A549 (cell line): ENCODE measurements around the gene THUMPD3. TPM values are rescaled to one million over a fixed set of nuclear protein-coding genes. Genes with fewer than 3 reads are reported as not detected.

Experiments
- ATAC-seq, 2 experiments: fragments of 200-7000 bp in 1 of 2; fragments of >200 bp in 1 of 2; cut with Nextera tagmentation in 1 of 2; cut with Tn5 transposase in 1 of 2; 3 replicates each; pipeline versions ENCODE4 v1.8.0 to v1.9.1; 2018 to 2020; ENCODE audit warnings: mild to moderate bottlenecking in 1 of 2, moderate library complexity in 1 of 2
- CTCF ChIA-PET: fragments of 300-600 bp; sonication (Branson Sonifier 250); formaldehyde crosslinking; extraction: SDS; loops from one replicate; lab custom pipeline; 2021; ENCODE audit warnings: antibody characterized with exemption, inconsistent platforms; lab: Yijun Ruan, JAX
- POLR2A ChIA-PET: fragments of 350-600 bp; formaldehyde crosslinking; extraction: SDS; loops from one replicate; lab custom pipeline; 2021; ENCODE audit warnings: antibody characterized with exemption, inconsistent platforms; lab: Yijun Ruan, JAX
- DNase-seq, 2 experiments: peaks; one replicate each; pipeline versions ENCODE4 v3.0.0 to v3.0.0-alpha.2; 2011 to 2016; ENCODE audit warnings: low read depth in 1 of 2, low spot score in 1 of 2
- FAIRE-seq: peaks from 2 replicates; lab custom pipeline; 2011; peaks lifted over from hg19 to GRCh38; lab: Jason Lieb, UNC
- H3K27ac ChIP-seq, 2 experiments: fragments of >200 bp; sonication (Bioruptor Twin); formaldehyde crosslinking; 3 replicates each; pipeline ENCODE4 v1.5.1; 2016 to 2017
- H3K4me1 ChIP-seq: fragments of >200 bp; sonication (Bioruptor Twin); formaldehyde crosslinking; 3 replicates; pipeline ENCODE4 v1.6.1; 2016
- H3K4me2 ChIP-seq: fragments of >200 bp; sonication (Bioruptor Twin); formaldehyde crosslinking; 3 replicates; pipeline ENCODE4 v1.6.1; 2016
- H3K4me3 ChIP-seq: fragments of >200 bp; sonication (Bioruptor Twin); formaldehyde crosslinking; 3 replicates; pipeline ENCODE4 v1.5.1; 2016
- H3K9me3 ChIP-seq: fragments of >200 bp; sonication (Bioruptor Twin); formaldehyde crosslinking; 3 replicates; pipeline ENCODE4 v1.6.1; 2016
- CHD4 ChIP-seq: fragments of 200-600 bp; sonication (generic); IDR thresholded peaks from 2 replicates; pipeline ENCODE4 v1.6.1; 2016; ENCODE audit warnings: antibody characterized with exemption, mild to moderate bottlenecking, borderline replicate concordance
- EHF ChIP-seq: fragments of 250-450 bp; sonication (Bioruptor Pico); IDR thresholded peaks from 2 replicates; pipeline ENCODE4 v1.5.0; 2020; ENCODE audit warnings: mild to moderate bottlenecking
- EHMT2 ChIP-seq: fragments of 200-600 bp; sonication (generic); IDR thresholded peaks from 2 replicates; pipeline ENCODE4 v1.6.1; 2016; ENCODE audit warnings: antibody characterized with exemption, low read depth, mild to moderate bottlenecking, moderate library complexity
- EP300 ChIP-seq, 2 experiments: fragments of >200 bp; sonication (Bioruptor Twin); formaldehyde crosslinking; IDR thresholded peaks; 2 replicates in 1 of 2; 3 replicates in 1 of 2; pipeline ENCODE4 v1.6.1; 2016 to 2017
- ESRRA ChIP-seq: fragments of 150-350 bp; IDR thresholded peaks from 2 replicates; pipeline ENCODE4 v1.6.1; 2014; ENCODE audit warnings: mild to moderate bottlenecking, low read length, borderline replicate concordance
- FOXS1 ChIP-seq: fragments of 250-450 bp; sonication (Bioruptor Pico); IDR thresholded peaks from 2 replicates; pipeline ENCODE4 v1.5.0; 2020; ENCODE audit warnings: mild to moderate bottlenecking, moderate library complexity
- GATA3 ChIP-seq: IDR thresholded peaks from 2 replicates; pipeline ENCODE4 v1.6.1; 2012; ENCODE audit warnings: borderline replicate concordance
- HDAC2 ChIP-seq: fragments of 200-600 bp; sonication (generic); IDR thresholded peaks from 2 replicates; pipeline ENCODE4 v1.6.1; 2016
- HEYL ChIP-seq: fragments of 250-450 bp; sonication (Bioruptor Pico); IDR thresholded peaks from 2 replicates; pipeline ENCODE4 v1.8.0; 2021; ENCODE audit warnings: mild to moderate bottlenecking, moderate library complexity
- JUN ChIP-seq, 2 experiments: fragments of >200 bp; sonication (Bioruptor Twin); formaldehyde crosslinking; IDR thresholded peaks; 2 replicates in 1 of 2; 3 replicates in 1 of 2; pipeline ENCODE4 v1.6.1; 2016 to 2017
- MAFK ChIP-seq: fragments of 450-650 bp; IDR thresholded peaks from 2 replicates; pipeline ENCODE4 v1.6.1; 2014; ENCODE audit not compliant: partially characterized antibody
- PHF8 ChIP-seq: fragments of 200-600 bp; sonication (generic); IDR thresholded peaks from 2 replicates; pipeline ENCODE4 v1.6.1; 2016; ENCODE audit warnings: low read depth, mild to moderate bottlenecking, antibody characterized with exemption, moderate library complexity, borderline replicate concordance
- POLR2A ChIP-seq: IDR thresholded peaks from 2 replicates; pipeline ENCODE4 v1.6.1; 2012; ENCODE audit warnings: mild to moderate bottlenecking, low read length
- RAD21 ChIP-seq, 2 experiments: fragments of >200 bp in 1 of 2; sonication (Bioruptor Twin) in 1 of 2; formaldehyde crosslinking in 1 of 2; IDR thresholded peaks in 1 of 2; conservative IDR thresholded peaks in 1 of 2; 2 replicates in 1 of 2; 3 replicates in 1 of 2; pipeline ENCODE4 v1.6.1; 2012 to 2018; ENCODE audit warnings: inconsistent platforms in 1 of 2
- RARB ChIP-seq: fragments of 250-450 bp; sonication (Bioruptor Pico); IDR thresholded peaks from 2 replicates; pipeline ENCODE4 v1.8.0; 2021; ENCODE audit warnings: mild to moderate bottlenecking, moderate library complexity
- RNF2 ChIP-seq: fragments of 200-600 bp; sonication (generic); IDR thresholded peaks from 2 replicates; pipeline ENCODE4 v1.6.1; 2016; ENCODE audit warnings: low read depth, mild to moderate bottlenecking, antibody characterized with exemption, moderate library complexity, borderline replicate concordance
- SMC3 ChIP-seq: fragments of >200 bp; sonication (Bioruptor Twin); formaldehyde crosslinking; IDR thresholded peaks from 3 replicates; pipeline ENCODE4 v1.6.1; 2018; ENCODE audit warnings: inconsistent platforms
- ZFP36 ChIP-seq: fragments of 450-650 bp; IDR thresholded peaks from 2 replicates; pipeline ENCODE4 v1.6.1; 2014; ENCODE audit warnings: borderline replicate concordance; ENCODE audit not compliant: partially characterized antibody
- ZNF302 ChIP-seq: fragments of 250-450 bp; sonication (Bioruptor Pico); IDR thresholded peaks from 2 replicates; pipeline ENCODE4 v1.9.0; 2021; ENCODE audit warnings: inconsistent platforms, mild to moderate bottlenecking, moderate library complexity
- WGBS: methylation state at CpG from one replicate; pipeline ENCODE4 v1.1.6; 2017; ENCODE audit errors: missing lambda C conversion rate; 5-methylcytosine and 5-hydroxymethylcytosine counted together
- polyA plus RNA-seq, 4 experiments: library from polyadenylated mRNA; depleted of rRNA in 3 of 4; stranded (reverse); fragments of >200 nt; fragmentation: RNase III in 1 of 4; extraction: RNeasy Plus Mini Kit Qiagen cat#74134 plus additional on column Dnase treatment in 1 of 4; gene quantifications; 2 replicates in 3 of 4; 3 replicates in 1 of 4; pipeline ENCODE4 v1.2.3, GENCODE V29; 2011 to 2017
- TF ChIP-seq, protein P1 (sequence below): IDR thresholded peaks from 2 replicates; pipeline ENCODE4 v1.6.1; 2012
- TF ChIP-seq, protein P2 (sequence below): fragments of >200 bp; sonication (Bioruptor Twin); formaldehyde crosslinking; IDR thresholded peaks from 3 replicates; pipeline ENCODE4 v1.6.1; 2016
- TF ChIP-seq, protein P3 (sequence below): fragments of 200-600 bp; sonication (generic); IDR thresholded peaks from 2 replicates; pipeline ENCODE4 v1.6.1; 2016; ENCODE audit warnings: antibody characterized with exemption, mild to moderate bottlenecking, moderate library complexity
- TF ChIP-seq, protein P4 (sequence below): IDR thresholded peaks from 2 replicates; pipeline ENCODE4 v1.6.1; 2012

THUMPD3 gene
- polyA plus RNA-seq, 2 of the 4 experiments (the other 2 are of a cell fraction) = 53.9 to 86.0 TPM

GRCh38 chr3:9396632-9397331 is 33.9 kb downstream of the THUMPD3 start (continued):
- TF ChIP-seq RARB (CRISPR knock-in tag) (peak; percentile 98), GATA3 (peak; percentile 53; the same call in 1 of the 2 replicates), POLR2A (peak; percentile 7), HDAC2 (no peak)

DNA sequence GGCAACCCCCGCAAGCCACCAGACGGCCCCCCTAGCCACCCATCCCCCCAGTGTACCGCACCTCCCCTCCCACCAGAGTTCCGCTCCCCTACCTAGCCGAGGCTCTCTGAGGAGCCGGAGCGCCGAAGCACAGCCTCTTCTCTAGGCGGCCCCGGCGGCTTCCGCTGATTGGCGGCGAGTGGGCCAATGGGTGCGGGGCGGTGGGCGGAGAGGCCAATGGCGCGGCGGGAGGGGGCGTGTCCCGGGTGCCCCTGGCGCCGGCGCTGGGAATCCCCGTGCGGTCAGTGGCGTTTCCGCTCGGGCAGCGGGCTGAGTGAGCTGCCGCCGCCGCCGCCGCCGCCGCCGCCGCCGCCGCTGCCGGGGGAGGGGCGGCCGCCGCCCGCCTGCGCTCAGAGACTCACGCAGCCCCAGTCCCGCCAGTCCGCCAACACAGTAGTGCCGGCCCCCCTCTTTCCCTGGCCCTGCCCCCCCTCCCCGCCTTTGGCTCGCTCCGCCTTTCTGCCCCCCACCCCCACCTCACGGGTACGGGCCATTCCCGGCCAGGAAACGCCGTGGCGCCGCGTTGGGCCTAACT is 34.6 kb downstream of the THUMPD3 start, which contains the start of gene SETD5:
Gene SETD5, plus strand, starts transcription at position 284 of the 574 bp plus-strand sequence. CDS start 31,324 bp downstream, outside the sequence.
- Histone ChIP-seq H3K9me3 (no peaks in the 10 kb centered on the region), H3K4me2 (peak within 1 kb of the TSS; percentile 94), H3K4me1 (peaks cover 56% of the 10 kb centered on the region), H3K4me3 (peak within 1 kb of the TSS; percentile 84), H3K27ac (peak within 1 kb of the TSS; percentile 99 to 100)
- peak; percentile 69 to 75 for ATAC-seq
- DNase-seq = peak; percentile 90 to 96
- TF ChIP-seq JUN (IDR thresholded peaks at IDR 0.05) (peak; percentile 94 to 99), EHF (no peak), PHF8 (no peak; the same call in 1 of the 2 replicates), POLR2A (peak; percentile 95), EP300 (IDR thresholded peaks at IDR 0.05) (0 out of 5 replicates have a peak, but pooled peaks of 1 of the 2 experiments have one; percentile 26), CHD4 (no peak), RAD21 (conservative IDR thresholded peaks at IDR 0.05 in 1 of 2, IDR thresholded peaks at IDR 0.05 in 1 of 2) (peak in 1 of 2 experiments; percentile 28; a peak in 1 of 5 replicates)
- TF ChIP-seq, protein P1, sequence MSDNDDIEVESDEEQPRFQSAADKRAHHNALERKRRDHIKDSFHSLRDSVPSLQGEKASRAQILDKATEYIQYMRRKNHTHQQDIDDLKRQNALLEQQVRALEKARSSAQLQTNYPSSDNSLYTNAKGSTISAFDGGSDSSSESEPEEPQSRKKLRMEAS = 0 out of 2 replicates have a peak, but pooled peaks have one; percentile 23
- TF ChIP-seq, protein P2, sequence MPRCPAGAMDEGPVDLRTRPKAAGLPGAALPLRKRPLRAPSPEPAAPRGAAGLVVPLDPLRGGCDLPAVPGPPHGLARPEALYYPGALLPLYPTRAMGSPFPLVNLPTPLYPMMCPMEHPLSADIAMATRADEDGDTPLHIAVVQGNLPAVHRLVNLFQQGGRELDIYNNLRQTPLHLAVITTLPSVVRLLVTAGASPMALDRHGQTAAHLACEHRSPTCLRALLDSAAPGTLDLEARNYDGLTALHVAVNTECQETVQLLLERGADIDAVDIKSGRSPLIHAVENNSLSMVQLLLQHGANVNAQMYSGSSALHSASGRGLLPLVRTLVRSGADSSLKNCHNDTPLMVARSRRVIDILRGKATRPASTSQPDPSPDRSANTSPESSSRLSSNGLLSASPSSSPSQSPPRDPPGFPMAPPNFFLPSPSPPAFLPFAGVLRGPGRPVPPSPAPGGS = peak; percentile 92
- no peak for FAIRE-seq
- ChIA-PET CTCF (no interaction called here), POLR2A (interaction anchor here (0.7 to 4.5 kb wide), 21 partner anchors 7 to 656 kb away, joined by 3 to 62 read pairs (median 6); partner anchors contain the start of gene THUMPD3)
- WGBS = no CpG with 5 or more reads among the region's 63 CpGs

DNA sequence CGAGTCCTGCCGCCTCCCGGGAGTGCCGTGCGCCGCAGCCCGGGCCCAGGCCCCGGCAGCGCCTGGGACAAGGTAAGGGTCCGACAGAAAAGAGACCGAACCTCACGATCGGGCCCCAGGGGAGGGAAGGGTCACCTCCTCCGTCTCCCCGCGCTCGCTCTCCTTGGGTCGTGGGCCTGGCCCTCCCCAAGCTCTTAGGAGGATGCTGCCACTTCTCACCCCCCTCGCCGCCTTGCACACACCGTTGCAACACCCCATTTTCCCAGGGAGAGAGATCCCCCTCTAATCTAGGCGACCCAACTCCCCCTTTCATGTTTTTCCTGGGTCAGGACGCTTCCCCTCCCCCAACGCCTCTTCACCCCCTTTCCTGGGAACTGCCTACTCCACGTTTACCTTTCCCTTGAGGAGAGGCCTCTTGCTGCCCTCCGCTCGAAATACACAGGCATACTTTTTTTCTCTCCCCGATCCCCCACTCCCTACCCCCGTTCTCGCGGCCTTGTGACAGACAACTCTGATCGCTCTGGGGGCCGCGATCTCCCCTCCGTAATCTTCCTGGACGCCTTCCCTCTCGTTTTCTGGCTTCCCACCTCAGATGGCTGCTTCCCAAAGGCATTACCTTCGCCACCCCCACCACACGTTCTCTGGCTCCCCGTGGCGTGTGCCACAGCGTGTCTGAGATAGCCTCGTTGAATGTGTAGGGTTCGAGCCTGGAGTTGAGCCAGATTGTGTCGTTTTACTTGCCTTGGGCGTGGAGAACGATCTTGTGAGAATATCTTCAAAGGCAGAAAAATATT is 35.2 kb downstream of the THUMPD3 start:
- ChIA-PET CTCF (no interaction called here), POLR2A (interaction anchor here (0.8 to 4.5 kb wide), 16 partner anchors 10 to 657 kb away, joined by 3 to 62 read pairs (median 5); partner anchors contain the start of gene THUMPD3)
- peak overlapping the region; percentile 99 to 100 for H3K27ac ChIP-seq
- FAIRE-seq = no peak
- DNase-seq = peak in 1 of 2 experiments; percentile 48
- WGBS = under 1% methylated on average over 34 of the region's 47 CpGs
- H3K4me3 ChIP-seq = peak overlapping the region; percentile 84
- H3K9me3 ChIP-seq = no peaks in the 10 kb centered on the region
- peaks cover 56% of the 10 kb centered on the region for H3K4me1 ChIP-seq
- peak overlapping the region; percentile 94 for H3K4me2 ChIP-seq
- peak in 1 of 2 experiments; percentile 2; a peak in 2 of 6 replicates for ATAC-seq
- TF ChIP-seq ZNF302 = no peak
- TF ChIP-seq, protein P3, sequence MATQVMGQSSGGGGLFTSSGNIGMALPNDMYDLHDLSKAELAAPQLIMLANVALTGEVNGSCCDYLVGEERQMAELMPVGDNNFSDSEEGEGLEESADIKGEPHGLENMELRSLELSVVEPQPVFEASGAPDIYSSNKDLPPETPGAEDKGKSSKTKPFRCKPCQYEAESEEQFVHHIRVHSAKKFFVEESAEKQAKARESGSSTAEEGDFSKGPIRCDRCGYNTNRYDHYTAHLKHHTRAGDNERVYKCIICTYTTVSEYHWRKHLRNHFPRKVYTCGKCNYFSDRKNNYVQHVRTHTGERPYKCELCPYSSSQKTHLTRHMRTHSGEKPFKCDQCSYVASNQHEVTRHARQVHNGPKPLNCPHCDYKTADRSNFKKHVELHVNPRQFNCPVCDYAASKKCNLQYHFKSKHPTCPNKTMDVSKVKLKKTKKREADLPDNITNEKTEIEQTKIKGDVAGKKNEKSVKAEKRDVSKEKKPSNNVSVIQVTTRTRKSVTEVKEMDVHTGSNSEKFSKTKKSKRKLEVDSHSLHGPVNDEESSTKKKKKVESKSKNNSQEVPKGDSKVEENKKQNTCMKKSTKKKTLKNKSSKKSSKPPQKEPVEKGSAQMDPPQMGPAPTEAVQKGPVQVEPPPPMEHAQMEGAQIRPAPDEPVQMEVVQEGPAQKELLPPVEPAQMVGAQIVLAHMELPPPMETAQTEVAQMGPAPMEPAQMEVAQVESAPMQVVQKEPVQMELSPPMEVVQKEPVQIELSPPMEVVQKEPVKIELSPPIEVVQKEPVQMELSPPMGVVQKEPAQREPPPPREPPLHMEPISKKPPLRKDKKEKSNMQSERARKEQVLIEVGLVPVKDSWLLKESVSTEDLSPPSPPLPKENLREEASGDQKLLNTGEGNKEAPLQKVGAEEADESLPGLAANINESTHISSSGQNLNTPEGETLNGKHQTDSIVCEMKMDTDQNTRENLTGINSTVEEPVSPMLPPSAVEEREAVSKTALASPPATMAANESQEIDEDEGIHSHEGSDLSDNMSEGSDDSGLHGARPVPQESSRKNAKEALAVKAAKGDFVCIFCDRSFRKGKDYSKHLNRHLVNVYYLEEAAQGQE = no peak
- TF ChIP-seq FOXS1 (CRISPR knock-in tag) = no peak
- no peak for TF ChIP-seq ESRRA
- TF ChIP-seq MAFK = no peak
- TF ChIP-seq RNF2 = no peak
- TF ChIP-seq RARB (CRISPR knock-in tag) = peak; percentile 25; the same call in 1 of the 2 replicates
- no peak for TF ChIP-seq CHD4
- TF ChIP-seq, protein P4, sequence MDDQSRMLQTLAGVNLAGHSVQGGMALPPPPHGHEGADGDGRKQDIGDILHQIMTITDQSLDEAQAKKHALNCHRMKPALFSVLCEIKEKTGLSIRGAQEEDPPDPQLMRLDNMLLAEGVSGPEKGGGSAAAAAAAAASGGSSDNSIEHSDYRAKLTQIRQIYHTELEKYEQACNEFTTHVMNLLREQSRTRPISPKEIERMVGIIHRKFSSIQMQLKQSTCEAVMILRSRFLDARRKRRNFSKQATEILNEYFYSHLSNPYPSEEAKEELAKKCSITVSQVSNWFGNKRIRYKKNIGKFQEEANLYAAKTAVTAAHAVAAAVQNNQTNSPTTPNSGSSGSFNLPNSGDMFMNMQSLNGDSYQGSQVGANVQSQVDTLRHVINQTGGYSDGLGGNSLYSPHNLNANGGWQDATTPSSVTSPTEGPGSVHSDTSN = no peak
- TF ChIP-seq ZFP36 = no peak
- no peak for TF ChIP-seq SMC3
- TF ChIP-seq HEYL = no peak
- TF ChIP-seq EHMT2 = no peak
